Measurements from ENCODE around the gene TRIM2. TPM values are rescaled to one million over a fixed set of nuclear protein-coding genes. Genes with fewer than 3 reads are reported as not detected.

Gene TRIM2
- total RNA-seq, 2 experiments from 2014 or later = 0.06 to 0.29 TPM

DNA sequence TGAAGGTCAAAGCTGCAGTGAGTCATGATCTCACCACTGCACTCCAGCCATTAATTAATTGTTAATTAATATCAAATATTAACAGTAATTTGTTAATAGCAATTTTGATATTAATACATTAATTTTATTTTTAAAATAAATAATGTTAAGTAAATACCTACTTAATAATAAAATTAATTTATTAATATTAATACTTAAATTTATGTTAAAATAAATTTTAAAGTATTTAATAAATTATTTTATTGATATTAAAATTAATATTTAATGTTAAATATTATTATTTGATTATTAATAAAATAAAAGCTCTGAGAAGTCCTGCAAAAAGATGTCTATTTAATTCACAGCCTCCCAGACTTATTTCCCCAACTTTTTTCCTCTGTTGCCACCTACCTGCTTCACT lies 25.1 kb upstream of the TRIM2 start:
- Histone ChIP-seq H4K20me1 (ENCODE audit: insufficient read depth, low read length) (no peaks in the 10 kb centered on the region), H3K4me3 (ENCODE audit: low read depth, low read length, poor library complexity, severe bottlenecking) (no peak overlapping the region), H3K4me2 (ENCODE audit: low read length) (no peak overlapping the region), H3K4me1 (ENCODE audit: insufficient read depth, low read length, poor library complexity, severe bottlenecking) (no peaks in the 10 kb centered on the region), H3K9me2 (ENCODE audit: insufficient read depth, low read length) (no peaks in the 10 kb centered on the region), H3K79me2 (ENCODE audit: insufficient read depth, low read depth, low read length) (no peaks in the 10 kb centered on the region), H3K36me3 (ENCODE audit: insufficient read depth, low read length) (no peaks in the 10 kb centered on the region), H2AFZ (ENCODE audit: low read length) (no peak overlapping the region), H3K9me3 (ENCODE audit: low read length) (no peaks in the 10 kb centered on the region), H3K27ac (ENCODE audit: low read depth, low read length, poor library complexity, severe bottlenecking) (no peak overlapping the region)
- BruUV-seq (replicated peaks) = no TSS peak
- no peak for DNase-seq (ENCODE audit: low spot score)
- intact Hi-C loops (cut with micrococcal nuclease; ENCODE audit: unreplicated experiment) = no loop called here
- TF ChIP-seq EZH2phosphoT487 (IDR thresholded peaks at IDR 0.05; ENCODE audit: borderline replicate concordance, low read depth, low read length) = no peak
- TF ChIP-seq, protein P1, sequence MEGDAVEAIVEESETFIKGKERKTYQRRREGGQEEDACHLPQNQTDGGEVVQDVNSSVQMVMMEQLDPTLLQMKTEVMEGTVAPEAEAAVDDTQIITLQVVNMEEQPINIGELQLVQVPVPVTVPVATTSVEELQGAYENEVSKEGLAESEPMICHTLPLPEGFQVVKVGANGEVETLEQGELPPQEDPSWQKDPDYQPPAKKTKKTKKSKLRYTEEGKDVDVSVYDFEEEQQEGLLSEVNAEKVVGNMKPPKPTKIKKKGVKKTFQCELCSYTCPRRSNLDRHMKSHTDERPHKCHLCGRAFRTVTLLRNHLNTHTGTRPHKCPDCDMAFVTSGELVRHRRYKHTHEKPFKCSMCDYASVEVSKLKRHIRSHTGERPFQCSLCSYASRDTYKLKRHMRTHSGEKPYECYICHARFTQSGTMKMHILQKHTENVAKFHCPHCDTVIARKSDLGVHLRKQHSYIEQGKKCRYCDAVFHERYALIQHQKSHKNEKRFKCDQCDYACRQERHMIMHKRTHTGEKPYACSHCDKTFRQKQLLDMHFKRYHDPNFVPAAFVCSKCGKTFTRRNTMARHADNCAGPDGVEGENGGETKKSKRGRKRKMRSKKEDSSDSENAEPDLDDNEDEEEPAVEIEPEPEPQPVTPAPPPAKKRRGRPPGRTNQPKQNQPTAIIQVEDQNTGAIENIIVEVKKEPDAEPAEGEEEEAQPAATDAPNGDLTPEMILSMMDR (conservative IDR thresholded peaks at IDR 0.05; ENCODE audit: low read length) = no peak
- ChIA-PET POLR2A (interaction anchor here (0.6 kb wide), 1 partner anchor 124 kb away, joined by 4 read pairs; no protein-coding TSS in a partner anchor), CTCF (ENCODE audit: unreplicated experiment) (no interaction called here)

DNA sequence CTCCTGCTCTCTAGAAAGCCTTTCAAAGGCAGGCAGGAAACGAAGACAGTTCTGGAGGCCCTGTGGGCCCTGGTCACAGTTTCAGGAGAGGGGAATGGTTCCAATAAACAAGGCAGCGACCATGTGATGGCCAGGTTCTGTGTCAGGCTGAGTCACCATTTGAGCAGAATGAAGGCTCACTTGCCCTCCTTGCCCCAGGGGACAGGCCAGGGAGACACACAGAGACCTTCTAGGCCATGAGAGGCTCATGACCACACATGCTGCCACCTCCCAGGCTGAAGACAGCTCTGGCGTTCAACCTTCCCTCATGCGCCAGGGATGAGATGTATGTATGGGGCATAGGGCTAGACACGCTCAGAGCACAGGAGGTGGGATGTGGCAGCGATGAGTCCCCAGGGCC lies 22.9 kb upstream of the TRIM2 start:
- CTCF ChIA-PET (ENCODE audit: unreplicated experiment) = no interaction called here
- Histone ChIP-seq H3K9me2 (ENCODE audit: insufficient read depth, low read length) (no peaks in the 10 kb centered on the region), H3K4me3 (ENCODE audit: low read depth, low read length, poor library complexity, severe bottlenecking) (no peak overlapping the region), H3K4me1 (ENCODE audit: insufficient read depth, low read length, poor library complexity, severe bottlenecking) (no peaks in the 10 kb centered on the region), H2AFZ (ENCODE audit: low read length) (no peak overlapping the region), H3K4me2 (ENCODE audit: low read length) (no peak overlapping the region), H3K36me3 (ENCODE audit: insufficient read depth, low read length) (no peaks in the 10 kb centered on the region), H3K79me2 (ENCODE audit: insufficient read depth, low read depth, low read length) (no peaks in the 10 kb centered on the region), H3K27ac (ENCODE audit: low read depth, low read length, poor library complexity, severe bottlenecking) (no peak overlapping the region), H4K20me1 (ENCODE audit: insufficient read depth, low read length) (no peaks in the 10 kb centered on the region), H3K9me3 (ENCODE audit: low read length) (no peaks in the 10 kb centered on the region)
- DNase-seq (ENCODE audit: low spot score) = no peak
- BruUV-seq (replicated peaks) = no TSS peak
- TF ChIP-seq, protein P1 (conservative IDR thresholded peaks at IDR 0.05; ENCODE audit: low read length) = no peak
- TF ChIP-seq EZH2phosphoT487 (IDR thresholded peaks at IDR 0.05; ENCODE audit: borderline replicate concordance, low read depth, low read length) = no peak
- intact Hi-C loops (cut with micrococcal nuclease; ENCODE audit: unreplicated experiment) = no loop called here
- POLR2A ChIA-PET = no interaction called here

DNA sequence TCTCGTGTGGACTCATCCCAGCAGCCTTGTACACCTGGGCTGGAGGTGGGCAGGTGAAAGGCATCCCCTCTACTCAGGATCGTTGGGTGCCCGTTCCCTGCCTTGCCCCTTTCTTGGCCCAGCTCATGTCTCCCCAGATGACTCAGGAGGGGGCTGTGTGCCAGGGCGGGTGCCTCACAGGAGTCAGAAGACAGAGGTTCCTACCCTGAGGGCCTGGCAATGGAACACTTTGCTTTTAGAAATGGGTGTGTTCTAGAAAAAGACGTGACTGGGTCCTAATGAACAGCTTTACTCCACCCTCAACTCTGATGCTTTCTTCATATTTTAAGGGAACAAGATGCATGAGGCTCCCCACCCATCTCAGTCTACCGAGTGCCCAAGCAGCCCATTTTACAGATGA lies 22.5 kb upstream of the TRIM2 start:
- Histone ChIP-seq H2AFZ (ENCODE audit: low read length) (no peak overlapping the region), H4K20me1 (ENCODE audit: insufficient read depth, low read length) (no peaks in the 10 kb centered on the region), H3K79me2 (ENCODE audit: insufficient read depth, low read depth, low read length) (no peaks in the 10 kb centered on the region), H3K4me2 (ENCODE audit: low read length) (no peak overlapping the region), H3K36me3 (ENCODE audit: insufficient read depth, low read length) (no peaks in the 10 kb centered on the region), H3K4me1 (ENCODE audit: insufficient read depth, low read length, poor library complexity, severe bottlenecking) (no peaks in the 10 kb centered on the region), H3K9me3 (ENCODE audit: low read length) (no peaks in the 10 kb centered on the region), H3K9me2 (ENCODE audit: insufficient read depth, low read length) (no peaks in the 10 kb centered on the region), H3K27ac (ENCODE audit: low read depth, low read length, poor library complexity, severe bottlenecking) (no peak overlapping the region), H3K4me3 (ENCODE audit: low read depth, low read length, poor library complexity, severe bottlenecking) (no peak overlapping the region)
- intact Hi-C loops (cut with micrococcal nuclease; ENCODE audit: unreplicated experiment) = no loop called here
- TF ChIP-seq EZH2phosphoT487 (IDR thresholded peaks at IDR 0.05; ENCODE audit: borderline replicate concordance, low read depth, low read length) = no peak
- TF ChIP-seq, protein P1 (conservative IDR thresholded peaks at IDR 0.05; ENCODE audit: low read length) = no peak
- no peak for DNase-seq (ENCODE audit: low spot score)
- BruUV-seq (replicated peaks) = no TSS peak
- POLR2A ChIA-PET = no interaction called here
- CTCF ChIA-PET (ENCODE audit: unreplicated experiment) = no interaction called here
